HepG2 (cell line): Measurements from ENCODE around the gene GPS1. TPM values are rescaled to one million over a fixed set of nuclear protein-coding genes. Genes with fewer than 3 reads are reported as not detected.

Experiments
- ATAD3A ChIP-seq: sonication (generic); formaldehyde crosslinking; IDR thresholded peaks from 2 replicates; pipeline ENCODE4 v1.4.0; 2020; ENCODE audit warnings: missing genetic modification reagents
- CBX5 ChIP-seq: sonication (generic); formaldehyde crosslinking; IDR thresholded peaks from 2 replicates; pipeline ENCODE4 v1.4.0; 2020; ENCODE audit warnings: missing genetic modification reagents, borderline replicate concordance
- CEBPG ChIP-seq: IDR thresholded peaks from 2 replicates; pipeline ENCODE4 v1.6.1; 2016
- CREB1 ChIP-seq, 2 experiments: fragments of 450-650 bp in 1 of 2; IDR thresholded peaks; 2 replicates each; pipeline ENCODE4 v1.6.1; 2016 to 2017; ENCODE audit warnings: control low read depth in 1 of 2, mild to moderate bottlenecking in 1 of 2, missing compliant biosample characterization in 1 of 2, missing genetic modification characterization in 1 of 2
- HMG20A ChIP-seq: IDR thresholded peaks from 2 replicates; pipeline ENCODE4 v1.6.1; 2016; ENCODE audit warnings: borderline replicate concordance
- KDM5A ChIP-seq: fragments of 200-600 bp; sonication (generic); IDR thresholded peaks from 2 replicates; pipeline ENCODE4 v1.7.0; 2018; ENCODE audit warnings: antibody characterized with exemption, mild to moderate bottlenecking, low read length, borderline replicate concordance
- KLF6 ChIP-seq: IDR thresholded peaks from 2 replicates; pipeline ENCODE4 v1.8.0; 2016; ENCODE audit warnings: missing biosample characterization, missing genetic modification reagents
- PAF1 ChIP-seq: IDR thresholded peaks from 2 replicates; pipeline ENCODE4 v1.6.1; 2016; ENCODE audit warnings: missing genetic modification reagents, missing compliant biosample characterization
- polyA plus RNA-seq, 8 experiments: library from polyadenylated mRNA; depleted of rRNA in 3 of 8; stranded (reverse) in 7 of 8; unstranded in 1 of 8; fragments of >200 nt; fragmentation: Illumina TruSeq in 4 of 8; extraction: Trizol in 4 of 8; gene quantifications; 2 replicates each; pipeline versions ENCODE4 v1.2.1 to v1.2.3, GENCODE V29; 2011 to 2016; ENCODE audit warnings: low read depth in 4 of 8, missing spikeins in 1 of 8, mixed read lengths in 1 of 8; ENCODE audit not compliant: insufficient read depth in 1 of 8
- total RNA-seq, 5 experiments: library from RNA; depleted of rRNA; stranded (reverse); fragments of >200 nt; fragmentation: Illumina TruSeq; extraction: Trizol; gene quantifications; 2 replicates each; pipeline ENCODE4 v1.2.3, GENCODE V29; 2016; ENCODE audit warnings: low read depth in 1 of 5
- TF ChIP-seq, protein P1 (sequence below): sonication (generic); formaldehyde crosslinking; IDR thresholded peaks from 2 replicates; pipeline ENCODE4 v1.4.0; 2020; ENCODE audit warnings: missing genetic modification reagents
- TF ChIP-seq, protein P2 (sequence below): sonication (generic); formaldehyde crosslinking; IDR thresholded peaks from 2 replicates; pipeline ENCODE4 v1.8.0; 2022; ENCODE audit warnings: low read depth, missing genetic modification reagents
- TF ChIP-seq, protein P3 (sequence below): sonication (generic); formaldehyde crosslinking; IDR thresholded peaks from 2 replicates; pipeline ENCODE4 v1.8.1; 2023; ENCODE audit warnings: mild to moderate bottlenecking, moderate library complexity, missing genetic modification reagents
- TF ChIP-seq, protein P4 (sequence below): IDR thresholded peaks from 2 replicates; pipeline ENCODE4 v1.4.0; 2020; ENCODE audit warnings: mild to moderate bottlenecking, missing genetic modification reagents
- TF ChIP-seq, protein P5 (sequence below): sonication (generic); formaldehyde crosslinking; IDR thresholded peaks from 2 replicates; pipeline ENCODE4 v1.8.0; 2022; ENCODE audit warnings: mild to moderate bottlenecking, missing genetic modification reagents; ENCODE audit not compliant: insufficient replicate concordance
- TF ChIP-seq, protein P6 (sequence below): IDR thresholded peaks from 2 replicates; pipeline ENCODE4 v1.6.1; 2016; ENCODE audit warnings: low read depth, borderline replicate concordance

GPS1 gene
- total and polyA plus RNA-seq, 2 of the 13 experiments (the other 11 are each of a cell fraction or from before 2014, with no cell fraction given) = 124 to 128 TPM

DNA sequence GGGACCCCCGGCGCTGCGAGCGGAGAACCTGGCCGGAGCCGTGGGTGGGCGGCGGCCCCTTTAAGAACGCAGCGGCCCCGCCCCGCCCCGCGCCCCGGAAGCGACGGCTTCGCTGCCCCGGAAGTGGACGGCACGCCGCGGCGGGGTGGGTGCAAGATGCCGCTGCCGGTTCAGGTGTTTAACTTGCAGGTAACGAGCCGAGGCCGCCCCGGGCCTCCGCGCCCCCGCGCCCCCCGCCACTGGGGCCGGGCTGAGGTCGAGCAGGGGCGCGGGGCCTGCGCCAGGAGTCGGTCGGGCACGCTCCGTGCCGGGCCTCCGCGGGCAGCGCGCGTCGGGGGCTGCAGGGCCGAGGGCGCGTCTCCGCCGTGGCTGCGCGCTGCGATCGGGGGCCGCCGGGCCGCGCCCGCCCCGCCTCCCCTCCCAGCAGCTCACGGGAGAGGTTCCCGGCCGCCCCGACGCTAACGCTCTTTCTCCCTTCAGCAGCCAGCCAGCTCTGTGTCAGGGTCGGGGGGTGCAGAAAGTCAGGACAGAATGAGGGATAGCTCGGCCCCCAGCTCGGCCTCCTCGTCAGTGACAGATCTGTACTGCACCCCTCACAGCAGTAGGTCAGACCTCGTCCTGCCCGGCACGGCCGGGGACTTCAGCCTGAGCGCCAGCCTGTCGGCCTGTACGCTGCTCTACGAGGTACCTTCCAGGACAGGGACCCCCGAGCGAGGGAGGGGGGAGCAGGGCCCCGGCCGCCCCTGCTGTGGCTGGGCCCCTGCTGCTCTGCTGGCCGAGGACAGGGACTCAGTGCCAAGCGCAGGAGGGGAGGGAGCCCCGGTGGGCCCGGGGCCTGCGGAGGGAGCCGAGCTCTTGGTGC, at the start of gene GPS1, which contains the start of gene RFNG (continued):
- TF ChIP-seq, protein P1, sequence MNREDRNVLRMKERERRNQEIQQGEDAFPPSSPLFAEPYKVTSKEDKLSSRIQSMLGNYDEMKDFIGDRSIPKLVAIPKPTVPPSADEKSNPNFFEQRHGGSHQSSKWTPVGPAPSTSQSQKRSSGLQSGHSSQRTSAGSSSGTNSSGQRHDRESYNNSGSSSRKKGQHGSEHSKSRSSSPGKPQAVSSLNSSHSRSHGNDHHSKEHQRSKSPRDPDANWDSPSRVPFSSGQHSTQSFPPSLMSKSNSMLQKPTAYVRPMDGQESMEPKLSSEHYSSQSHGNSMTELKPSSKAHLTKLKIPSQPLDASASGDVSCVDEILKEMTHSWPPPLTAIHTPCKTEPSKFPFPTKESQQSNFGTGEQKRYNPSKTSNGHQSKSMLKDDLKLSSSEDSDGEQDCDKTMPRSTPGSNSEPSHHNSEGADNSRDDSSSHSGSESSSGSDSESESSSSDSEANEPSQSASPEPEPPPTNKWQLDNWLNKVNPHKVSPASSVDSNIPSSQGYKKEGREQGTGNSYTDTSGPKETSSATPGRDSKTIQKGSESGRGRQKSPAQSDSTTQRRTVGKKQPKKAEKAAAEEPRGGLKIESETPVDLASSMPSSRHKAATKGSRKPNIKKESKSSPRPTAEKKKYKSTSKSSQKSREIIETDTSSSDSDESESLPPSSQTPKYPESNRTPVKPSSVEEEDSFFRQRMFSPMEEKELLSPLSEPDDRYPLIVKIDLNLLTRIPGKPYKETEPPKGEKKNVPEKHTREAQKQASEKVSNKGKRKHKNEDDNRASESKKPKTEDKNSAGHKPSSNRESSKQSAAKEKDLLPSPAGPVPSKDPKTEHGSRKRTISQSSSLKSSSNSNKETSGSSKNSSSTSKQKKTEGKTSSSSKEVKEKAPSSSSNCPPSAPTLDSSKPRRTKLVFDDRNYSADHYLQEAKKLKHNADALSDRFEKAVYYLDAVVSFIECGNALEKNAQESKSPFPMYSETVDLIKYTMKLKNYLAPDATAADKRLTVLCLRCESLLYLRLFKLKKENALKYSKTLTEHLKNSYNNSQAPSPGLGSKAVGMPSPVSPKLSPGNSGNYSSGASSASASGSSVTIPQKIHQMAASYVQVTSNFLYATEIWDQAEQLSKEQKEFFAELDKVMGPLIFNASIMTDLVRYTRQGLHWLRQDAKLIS (CRISPR knock-in tag) = no peak
- TF ChIP-seq, protein P2, sequence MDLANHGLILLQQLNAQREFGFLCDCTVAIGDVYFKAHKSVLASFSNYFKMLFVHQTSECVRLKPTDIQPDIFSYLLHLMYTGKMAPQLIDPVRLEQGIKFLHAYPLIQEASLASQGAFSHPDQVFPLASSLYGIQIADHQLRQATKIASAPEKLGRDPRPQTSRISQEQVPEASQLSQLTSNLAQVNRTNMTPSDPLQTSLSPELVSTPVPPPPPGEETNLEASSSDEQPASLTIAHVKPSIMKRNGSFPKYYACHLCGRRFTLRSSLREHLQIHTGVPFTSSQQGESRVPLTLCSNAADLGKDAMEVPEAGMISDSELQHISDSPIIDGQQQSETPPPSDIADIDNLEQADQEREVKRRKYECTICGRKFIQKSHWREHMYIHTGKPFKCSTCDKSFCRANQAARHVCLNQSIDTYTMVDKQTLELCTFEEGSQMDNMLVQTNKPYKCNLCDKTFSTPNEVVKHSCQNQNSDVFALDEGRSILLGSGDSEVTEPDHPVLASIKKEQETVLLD (CRISPR knock-in tag) = peak; percentile 47; the same call in 1 of the 2 replicates
- TF ChIP-seq HMG20A = no peak
- TF ChIP-seq, protein P3, sequence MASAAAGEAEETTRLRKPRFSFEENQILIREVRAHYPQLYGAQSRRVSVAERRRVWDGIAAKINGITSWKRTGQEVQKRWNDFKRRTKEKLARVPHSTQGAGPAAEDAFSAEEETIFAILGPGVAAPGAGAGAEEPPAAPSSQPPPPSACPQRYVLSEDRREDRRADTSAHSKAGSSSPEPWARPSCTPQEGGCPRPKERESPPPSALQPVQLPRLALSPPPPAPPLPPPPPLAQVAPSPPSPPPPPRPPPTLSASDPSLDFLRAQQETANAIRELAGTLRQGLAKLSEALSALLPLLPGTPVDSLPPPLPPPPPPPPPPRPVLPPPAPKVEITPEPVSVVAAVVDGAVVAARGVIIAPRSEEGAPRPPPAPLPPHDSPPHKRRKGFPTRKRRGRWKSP = peak; percentile 50; the same call in 1 of the 2 replicates
- TF ChIP-seq CREB1 (IDR thresholded peaks at IDR 0.05) = peak; percentile 53; the same call in 1 of the 2 replicates
- TF ChIP-seq CREB1 (CRISPR knock-in tag; IDR thresholded peaks at IDR 0.05) = no peak
- TF ChIP-seq KLF6 (CRISPR knock-in tag) = no peak; the same call in 1 of the 2 replicates
- TF ChIP-seq, protein P4, sequence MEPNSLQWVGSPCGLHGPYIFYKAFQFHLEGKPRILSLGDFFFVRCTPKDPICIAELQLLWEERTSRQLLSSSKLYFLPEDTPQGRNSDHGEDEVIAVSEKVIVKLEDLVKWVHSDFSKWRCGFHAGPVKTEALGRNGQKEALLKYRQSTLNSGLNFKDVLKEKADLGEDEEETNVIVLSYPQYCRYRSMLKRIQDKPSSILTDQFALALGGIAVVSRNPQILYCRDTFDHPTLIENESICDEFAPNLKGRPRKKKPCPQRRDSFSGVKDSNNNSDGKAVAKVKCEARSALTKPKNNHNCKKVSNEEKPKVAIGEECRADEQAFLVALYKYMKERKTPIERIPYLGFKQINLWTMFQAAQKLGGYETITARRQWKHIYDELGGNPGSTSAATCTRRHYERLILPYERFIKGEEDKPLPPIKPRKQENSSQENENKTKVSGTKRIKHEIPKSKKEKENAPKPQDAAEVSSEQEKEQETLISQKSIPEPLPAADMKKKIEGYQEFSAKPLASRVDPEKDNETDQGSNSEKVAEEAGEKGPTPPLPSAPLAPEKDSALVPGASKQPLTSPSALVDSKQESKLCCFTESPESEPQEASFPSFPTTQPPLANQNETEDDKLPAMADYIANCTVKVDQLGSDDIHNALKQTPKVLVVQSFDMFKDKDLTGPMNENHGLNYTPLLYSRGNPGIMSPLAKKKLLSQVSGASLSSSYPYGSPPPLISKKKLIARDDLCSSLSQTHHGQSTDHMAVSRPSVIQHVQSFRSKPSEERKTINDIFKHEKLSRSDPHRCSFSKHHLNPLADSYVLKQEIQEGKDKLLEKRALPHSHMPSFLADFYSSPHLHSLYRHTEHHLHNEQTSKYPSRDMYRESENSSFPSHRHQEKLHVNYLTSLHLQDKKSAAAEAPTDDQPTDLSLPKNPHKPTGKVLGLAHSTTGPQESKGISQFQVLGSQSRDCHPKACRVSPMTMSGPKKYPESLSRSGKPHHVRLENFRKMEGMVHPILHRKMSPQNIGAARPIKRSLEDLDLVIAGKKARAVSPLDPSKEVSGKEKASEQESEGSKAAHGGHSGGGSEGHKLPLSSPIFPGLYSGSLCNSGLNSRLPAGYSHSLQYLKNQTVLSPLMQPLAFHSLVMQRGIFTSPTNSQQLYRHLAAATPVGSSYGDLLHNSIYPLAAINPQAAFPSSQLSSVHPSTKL (CRISPR knock-in tag) = no peak
- TF ChIP-seq ATAD3A (CRISPR knock-in tag) = no peak
- no peak for TF ChIP-seq PAF1 (CRISPR knock-in tag)
- TF ChIP-seq, protein P5, sequence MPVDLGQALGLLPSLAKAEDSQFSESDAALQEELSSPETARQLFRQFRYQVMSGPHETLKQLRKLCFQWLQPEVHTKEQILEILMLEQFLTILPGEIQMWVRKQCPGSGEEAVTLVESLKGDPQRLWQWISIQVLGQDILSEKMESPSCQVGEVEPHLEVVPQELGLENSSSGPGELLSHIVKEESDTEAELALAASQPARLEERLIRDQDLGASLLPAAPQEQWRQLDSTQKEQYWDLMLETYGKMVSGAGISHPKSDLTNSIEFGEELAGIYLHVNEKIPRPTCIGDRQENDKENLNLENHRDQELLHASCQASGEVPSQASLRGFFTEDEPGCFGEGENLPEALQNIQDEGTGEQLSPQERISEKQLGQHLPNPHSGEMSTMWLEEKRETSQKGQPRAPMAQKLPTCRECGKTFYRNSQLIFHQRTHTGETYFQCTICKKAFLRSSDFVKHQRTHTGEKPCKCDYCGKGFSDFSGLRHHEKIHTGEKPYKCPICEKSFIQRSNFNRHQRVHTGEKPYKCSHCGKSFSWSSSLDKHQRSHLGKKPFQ (CRISPR knock-in tag) = peak; percentile 41
- TF ChIP-seq CEBPG = no peak
- peak; percentile 62 for TF ChIP-seq KDM5A
- TF ChIP-seq, protein P6, sequence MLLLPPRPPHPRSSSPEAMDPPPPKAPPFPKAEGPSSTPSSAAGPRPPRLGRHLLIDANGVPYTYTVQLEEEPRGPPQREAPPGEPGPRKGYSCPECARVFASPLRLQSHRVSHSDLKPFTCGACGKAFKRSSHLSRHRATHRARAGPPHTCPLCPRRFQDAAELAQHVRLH = no peak
- TF ChIP-seq CBX5 = no peak
